Astrocyte (in vitro differentiated cells and primary cell): ENCODE results near the gene MTA3. TPM values are rescaled to one million over a fixed set of nuclear protein-coding genes. Genes with fewer than 3 reads are reported as not detected.

Source experiments
- DNase-seq: peaks from one replicate; pipeline ENCODE4 v3.0.0-alpha.2; 2010; ENCODE audit warnings: low read depth
- FAIRE-seq: peaks from 2 replicates; lab custom pipeline; 2011; peaks lifted over from hg19 to GRCh38; lab: Jason Lieb, UNC
- H2AFZ ChIP-seq: 2 replicates; pipeline ENCODE4 v1.6.0; 2012; ENCODE audit warnings: low read depth, low read length, inconsistent platforms
- H3K27ac ChIP-seq: 2 replicates; pipeline ENCODE4 v1.5.1; 2011; ENCODE audit warnings: low read depth, low read length, inconsistent platforms
- H3K27me3 ChIP-seq: 2 replicates; pipeline ENCODE4 v1.6.0; 2011; ENCODE audit warnings: low read length, inconsistent platforms; ENCODE audit not compliant: insufficient read depth
- H3K36me3 ChIP-seq: 2 replicates; pipeline ENCODE4 v1.5.1; 2011; ENCODE audit warnings: low read length, inconsistent platforms; ENCODE audit not compliant: insufficient read depth
- H3K4me1 ChIP-seq: 2 replicates; pipeline ENCODE4 v1.5.1; 2011; ENCODE audit warnings: low read length, inconsistent platforms; ENCODE audit not compliant: insufficient read depth
- H3K4me2 ChIP-seq: 2 replicates; pipeline ENCODE4 v1.6.0; 2012; ENCODE audit warnings: low read length, inconsistent platforms
- H3K4me3 ChIP-seq: 2 replicates; pipeline ENCODE4 v1.5.1; 2011; ENCODE audit warnings: low read depth, mild to moderate bottlenecking, low read length, inconsistent platforms; ENCODE audit not compliant: insufficient read depth
- H3K79me2 ChIP-seq: 2 replicates; pipeline ENCODE4 v1.6.0; 2012; ENCODE audit warnings: mild to moderate bottlenecking, low read length, inconsistent platforms; ENCODE audit not compliant: insufficient read depth
- H3K9ac ChIP-seq: 2 replicates; pipeline ENCODE4 v1.6.0; 2012; ENCODE audit warnings: mild to moderate bottlenecking, low read length, inconsistent platforms
- H3K9me3 ChIP-seq: 2 replicates; pipeline ENCODE4 v1.5.1; 2012; ENCODE audit warnings: low read depth, mild to moderate bottlenecking, low read length, inconsistent platforms; ENCODE audit not compliant: insufficient read depth
- H4K20me1 ChIP-seq: 2 replicates; pipeline ENCODE4 v1.6.0; 2012; ENCODE audit warnings: low read length, inconsistent platforms; ENCODE audit not compliant: insufficient read depth
- H3K27ac Mint-ChIP-seq: one replicate; pipeline ENCODE4 v1.8.0; 2021; ENCODE audit warnings: mild to moderate bottlenecking, mixed read lengths; ENCODE audit not compliant: unreplicated experiment
- H3K27me3 Mint-ChIP-seq: one replicate; pipeline ENCODE4 v1.8.0; 2021; ENCODE audit warnings: low read depth, mixed read lengths; ENCODE audit not compliant: unreplicated experiment
- H3K36me3 Mint-ChIP-seq: one replicate; pipeline ENCODE4 v1.8.0; 2021; ENCODE audit warnings: low read depth, mixed read lengths; ENCODE audit not compliant: unreplicated experiment
- H3K4me1 Mint-ChIP-seq: one replicate; pipeline ENCODE4 v1.8.0; 2021; ENCODE audit warnings: low read depth, mixed read lengths; ENCODE audit not compliant: unreplicated experiment
- H3K4me3 Mint-ChIP-seq: one replicate; pipeline ENCODE4 v1.8.0; 2021; ENCODE audit warnings: mild to moderate bottlenecking, moderate library complexity, mixed read lengths; ENCODE audit not compliant: unreplicated experiment
- H3K9me3 Mint-ChIP-seq: one replicate; pipeline ENCODE4 v1.8.0; 2021; ENCODE audit warnings: mild to moderate bottlenecking, mixed read lengths; ENCODE audit not compliant: unreplicated experiment
- EZH2 ChIP-seq: IDR thresholded peaks from 2 replicates; pipeline ENCODE4 v1.6.1; 2012; ENCODE audit warnings: mild to moderate bottlenecking, low read length, inconsistent platforms; ENCODE audit not compliant: insufficient read depth
- total RNA-seq: library from RNA; stranded (reverse); gene quantifications from 2 replicates; pipeline ENCODE4 v1.2.1, GENCODE V29; 2021
- TF ChIP-seq, protein P1 (sequence below): IDR thresholded peaks from 2 replicates; pipeline ENCODE4 v1.5.1; 2011; ENCODE audit warnings: low read depth, mild to moderate bottlenecking, inconsistent platforms, low read length, moderate library complexity; ENCODE audit not compliant: insufficient read depth

Gene MTA3
- total RNA-seq, 1 donor from 2014 or later: 69.4 TPM

DNA sequence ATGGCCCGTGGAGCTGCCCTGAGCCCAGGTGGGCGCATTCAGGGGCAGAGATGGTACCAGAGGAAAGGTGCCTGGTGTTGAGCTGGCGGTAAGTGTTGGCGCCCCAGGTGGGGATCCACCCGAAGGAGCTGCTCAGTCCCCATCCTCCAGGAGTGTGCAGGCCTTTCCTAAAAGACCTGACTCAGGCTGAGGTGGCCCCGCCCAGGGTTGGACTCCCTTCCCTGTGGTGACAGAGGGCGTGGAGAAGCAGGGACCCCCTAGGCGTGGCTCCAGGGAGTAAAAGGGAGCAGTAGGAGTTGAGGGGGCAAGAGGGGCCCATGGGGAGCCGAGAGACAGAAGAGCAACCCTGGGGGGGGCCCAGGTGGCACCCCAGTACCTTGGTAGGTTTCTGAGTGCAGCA is 193.1 kb downstream of the MTA3 start:
- Histone ChIP-seq H3K79me2 (no peaks in the 10 kb centered on the region), H3K4me3 (no peak overlapping the region), H3K9me3 (no peaks in the 10 kb centered on the region), H3K9ac (no peak overlapping the region), H2AFZ (no peak overlapping the region), H3K27me3 (no peaks in the 10 kb centered on the region), H3K4me1 (no peaks in the 10 kb centered on the region), H3K27ac (no peak overlapping the region), H3K36me3 (no peaks in the 10 kb centered on the region), H4K20me1 (no peaks in the 10 kb centered on the region), H3K4me2 (no peak overlapping the region)
- FAIRE-seq (no peak), DNase-seq (no peak)
- peaks cover 5% of the 10 kb centered on the region for H3K4me1 Mint-ChIP-seq
- H3K27ac Mint-ChIP-seq: no peak overlapping the region
- no peak overlapping the region for H3K4me3 Mint-ChIP-seq
- H3K9me3 Mint-ChIP-seq: peaks cover 2% of the 10 kb centered on the region
- peaks cover 4% of the 10 kb centered on the region for H3K27me3 Mint-ChIP-seq
- TF ChIP-seq EZH2: no peak
- TF ChIP-seq, protein P1, sequence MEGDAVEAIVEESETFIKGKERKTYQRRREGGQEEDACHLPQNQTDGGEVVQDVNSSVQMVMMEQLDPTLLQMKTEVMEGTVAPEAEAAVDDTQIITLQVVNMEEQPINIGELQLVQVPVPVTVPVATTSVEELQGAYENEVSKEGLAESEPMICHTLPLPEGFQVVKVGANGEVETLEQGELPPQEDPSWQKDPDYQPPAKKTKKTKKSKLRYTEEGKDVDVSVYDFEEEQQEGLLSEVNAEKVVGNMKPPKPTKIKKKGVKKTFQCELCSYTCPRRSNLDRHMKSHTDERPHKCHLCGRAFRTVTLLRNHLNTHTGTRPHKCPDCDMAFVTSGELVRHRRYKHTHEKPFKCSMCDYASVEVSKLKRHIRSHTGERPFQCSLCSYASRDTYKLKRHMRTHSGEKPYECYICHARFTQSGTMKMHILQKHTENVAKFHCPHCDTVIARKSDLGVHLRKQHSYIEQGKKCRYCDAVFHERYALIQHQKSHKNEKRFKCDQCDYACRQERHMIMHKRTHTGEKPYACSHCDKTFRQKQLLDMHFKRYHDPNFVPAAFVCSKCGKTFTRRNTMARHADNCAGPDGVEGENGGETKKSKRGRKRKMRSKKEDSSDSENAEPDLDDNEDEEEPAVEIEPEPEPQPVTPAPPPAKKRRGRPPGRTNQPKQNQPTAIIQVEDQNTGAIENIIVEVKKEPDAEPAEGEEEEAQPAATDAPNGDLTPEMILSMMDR: no peak
- H3K36me3 Mint-ChIP-seq: peaks cover 32% of the 10 kb centered on the region

DNA sequence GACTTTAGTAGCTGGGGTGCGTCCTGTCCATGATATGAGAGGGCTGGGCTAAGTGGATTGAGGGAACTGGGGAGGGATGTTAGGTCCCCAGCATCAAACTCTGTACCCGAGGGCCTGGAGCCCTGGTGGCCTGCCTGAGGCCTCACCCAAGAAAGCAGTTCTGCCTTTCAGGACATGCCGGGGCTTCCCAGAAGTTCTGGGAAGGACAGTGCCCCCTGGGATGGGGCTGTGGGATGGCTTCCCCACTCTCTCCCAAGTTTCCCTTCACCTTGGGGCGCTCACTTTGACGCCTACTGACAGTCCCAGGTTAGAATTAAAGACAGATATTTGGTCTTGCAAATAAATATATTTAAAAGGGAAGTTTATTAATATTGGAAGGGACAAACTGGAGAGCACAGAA is 193.7 kb downstream of the MTA3 start:
- no peak overlapping the region for H3K27ac ChIP-seq
- H3K9ac ChIP-seq: no peak overlapping the region
- no peaks in the 10 kb centered on the region for H3K27me3 ChIP-seq
- H3K9me3 Mint-ChIP-seq: peaks cover 2% of the 10 kb centered on the region
- DNase-seq (no peak), FAIRE-seq (no peak)
- H3K9me3 ChIP-seq: no peaks in the 10 kb centered on the region
- no peak overlapping the region for H3K4me2 ChIP-seq
- H3K27ac Mint-ChIP-seq: no peak overlapping the region
- peaks cover 4% of the 10 kb centered on the region for H3K27me3 Mint-ChIP-seq
- H3K4me3 Mint-ChIP-seq: no peak overlapping the region
- H3K79me2 ChIP-seq: no peaks in the 10 kb centered on the region
- H3K4me1 Mint-ChIP-seq: no peaks in the 10 kb centered on the region
- no peak overlapping the region for H2AFZ ChIP-seq
- TF ChIP-seq EZH2: no peak
- TF ChIP-seq, protein P1: no peak
- H3K4me1 ChIP-seq: no peaks in the 10 kb centered on the region
- no peaks in the 10 kb centered on the region for H4K20me1 ChIP-seq
- H3K36me3 ChIP-seq: no peaks in the 10 kb centered on the region
- H3K4me3 ChIP-seq: no peak overlapping the region
- H3K36me3 Mint-ChIP-seq: peaks cover 33% of the 10 kb centered on the region

DNA sequence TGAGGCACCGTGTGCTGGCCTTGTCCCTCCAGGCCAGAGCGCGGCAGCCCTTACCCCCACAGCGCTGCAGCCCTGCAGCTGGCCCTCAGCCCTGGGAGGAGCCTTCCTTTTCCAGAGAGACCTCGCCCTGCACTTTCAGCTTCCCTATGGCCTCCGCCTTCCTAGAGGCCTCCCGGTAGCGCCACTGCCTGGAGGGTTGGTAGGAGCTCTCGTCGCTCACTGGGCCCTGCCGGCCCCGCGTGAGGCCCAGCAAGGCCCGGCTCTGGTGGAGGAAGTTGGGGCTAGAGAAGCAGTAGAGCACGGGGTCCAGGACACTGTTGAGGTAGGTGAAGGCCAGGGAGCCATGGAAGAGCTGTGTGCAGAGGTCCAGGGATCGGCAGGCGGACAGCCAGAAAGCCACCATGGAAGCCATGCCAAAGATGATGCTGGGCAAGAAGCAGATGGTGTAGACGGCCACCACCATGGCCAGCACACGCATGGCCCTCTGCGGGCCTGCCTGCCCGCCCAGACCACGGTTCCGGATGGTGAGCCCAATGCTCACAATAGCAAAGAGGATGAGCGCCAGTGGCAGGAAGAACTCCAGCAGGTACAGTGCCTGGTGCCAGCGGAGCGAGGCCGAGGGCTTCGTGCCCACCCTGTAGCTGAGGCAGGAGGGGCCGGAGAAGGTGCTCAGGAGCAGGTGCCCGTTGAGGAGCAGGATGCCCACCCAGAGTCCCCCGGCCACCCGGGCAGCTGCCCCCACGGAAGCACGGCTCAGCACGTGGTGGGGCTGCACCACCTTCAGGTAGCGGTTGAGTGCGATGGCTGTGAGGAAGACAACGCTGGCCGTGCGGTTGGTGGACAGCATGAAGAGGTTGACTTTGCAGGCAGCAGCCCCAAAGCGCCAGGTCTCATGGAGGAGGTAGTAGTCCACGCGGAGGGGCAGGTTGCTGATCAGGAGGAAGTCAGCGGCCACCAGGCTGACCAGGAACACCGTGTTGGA is 194.7 kb downstream of the MTA3 start:
- DNase-seq: no peak
- H3K27me3 ChIP-seq: no peaks in the 10 kb centered on the region
- Mint-ChIP-seq H3K9me3 (peaks cover 2% of the 10 kb centered on the region), H3K36me3 (peaks cover 31% of the 10 kb centered on the region), H3K4me3 (no peak overlapping the region), H3K27me3 (peaks cover 4% of the 10 kb centered on the region), H3K27ac (no peak overlapping the region), H3K4me1 (no peaks in the 10 kb centered on the region)
- no peaks in the 10 kb centered on the region for H3K36me3 ChIP-seq
- H3K9me3 ChIP-seq: no peaks in the 10 kb centered on the region
- TF ChIP-seq EZH2: no peak
- TF ChIP-seq, protein P1: no peak
- H3K27ac ChIP-seq: no peak overlapping the region
- no peak overlapping the region for H3K4me2 ChIP-seq
- no peaks in the 10 kb centered on the region for H3K79me2 ChIP-seq
- H3K4me3 ChIP-seq: no peak overlapping the region
- no peak overlapping the region for H3K9ac ChIP-seq
- H4K20me1 ChIP-seq: no peaks in the 10 kb centered on the region
- FAIRE-seq: no peak
- H2AFZ ChIP-seq: no peak overlapping the region
- no peaks in the 10 kb centered on the region for H3K4me1 ChIP-seq
